OCI-LY1 (cell line): Measurements from ENCODE around the gene UPF2.

Experiments used
- EZH2 ChIP-seq: fragments of 200-600 bp; sonication (generic), shearing (Covaris generic); IDR thresholded peaks from 2 replicates; pipeline ENCODE4 v1.8.0; 2017; ENCODE audit warnings: borderline replicate concordance, mixed run types, mild to moderate bottlenecking, antibody characterized with exemption, low read length, moderate library complexity, mixed read lengths
- TF ChIP-seq, protein P1 (sequence below): fragments of 200-600 bp; sonication (generic), shearing (Covaris generic); IDR thresholded peaks from 2 replicates; pipeline ENCODE4 v1.5.1; 2017; ENCODE audit warnings: mild to moderate bottlenecking, antibody characterized with exemption, low read length, moderate library complexity, mixed read lengths

DNA sequence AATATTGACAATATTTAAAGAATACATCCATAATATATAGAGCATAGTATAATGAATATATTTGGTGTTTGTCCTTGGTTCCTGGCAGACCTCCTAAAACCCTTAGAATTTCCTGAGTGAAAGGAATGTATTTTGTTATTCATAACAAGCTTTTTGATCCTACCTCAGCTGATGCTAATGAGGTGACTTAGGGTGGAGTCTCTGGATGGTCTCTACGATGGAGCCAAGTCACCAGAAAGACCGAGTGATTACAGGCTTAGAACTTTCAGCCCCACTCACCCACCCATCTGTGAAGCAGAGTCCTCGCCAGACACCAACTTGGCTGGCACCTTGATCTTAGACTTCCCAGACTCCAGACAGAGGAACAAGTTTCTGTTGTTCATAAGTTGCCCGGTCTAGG, 35.9 kb downstream of the UPF2 start:
- TF ChIP-seq, protein P1, sequence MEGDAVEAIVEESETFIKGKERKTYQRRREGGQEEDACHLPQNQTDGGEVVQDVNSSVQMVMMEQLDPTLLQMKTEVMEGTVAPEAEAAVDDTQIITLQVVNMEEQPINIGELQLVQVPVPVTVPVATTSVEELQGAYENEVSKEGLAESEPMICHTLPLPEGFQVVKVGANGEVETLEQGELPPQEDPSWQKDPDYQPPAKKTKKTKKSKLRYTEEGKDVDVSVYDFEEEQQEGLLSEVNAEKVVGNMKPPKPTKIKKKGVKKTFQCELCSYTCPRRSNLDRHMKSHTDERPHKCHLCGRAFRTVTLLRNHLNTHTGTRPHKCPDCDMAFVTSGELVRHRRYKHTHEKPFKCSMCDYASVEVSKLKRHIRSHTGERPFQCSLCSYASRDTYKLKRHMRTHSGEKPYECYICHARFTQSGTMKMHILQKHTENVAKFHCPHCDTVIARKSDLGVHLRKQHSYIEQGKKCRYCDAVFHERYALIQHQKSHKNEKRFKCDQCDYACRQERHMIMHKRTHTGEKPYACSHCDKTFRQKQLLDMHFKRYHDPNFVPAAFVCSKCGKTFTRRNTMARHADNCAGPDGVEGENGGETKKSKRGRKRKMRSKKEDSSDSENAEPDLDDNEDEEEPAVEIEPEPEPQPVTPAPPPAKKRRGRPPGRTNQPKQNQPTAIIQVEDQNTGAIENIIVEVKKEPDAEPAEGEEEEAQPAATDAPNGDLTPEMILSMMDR = no peak
- TF ChIP-seq EZH2 = no peak
